GM23338 (cell line): ENCODE measurements around the gene PARP11. TPM values are rescaled to one million over a fixed set of nuclear protein-coding genes. Genes with fewer than 3 reads are reported as not detected.

Source experiments
- ATAC-seq: fragments of 200-7000 bp; cut with Tn5 transposase; 3 replicates; pipeline ENCODE4 v1.9.1; 2020
- DNase-seq: peaks from one replicate; pipeline ENCODE4 v3.0.0-alpha.2; 2015; ENCODE audit warnings: low spot score
- H2AFZ ChIP-seq: fragments of 200-600 bp; sonication (generic); 2 replicates; pipeline ENCODE4 v1.8.0; 2016; ENCODE audit warnings: antibody characterized with exemption, mild to moderate bottlenecking, moderate library complexity
- H3F3A ChIP-seq: fragments of 200-600 bp; sonication (generic); replicated peaks from 2 replicates; pipeline ENCODE4 v1.8.0; 2017; ENCODE audit warnings: antibody characterized with exemption, mixed run types, low read depth
- H3K27ac ChIP-seq: fragments of 200-600 bp; sonication (generic); 2 replicates; pipeline ENCODE4 v1.6.1; 2016; ENCODE audit warnings: low read depth
- H3K27me3 ChIP-seq: fragments of 200-600 bp; sonication (generic); 2 replicates; pipeline ENCODE4 v1.8.0; 2016; ENCODE audit warnings: mild to moderate bottlenecking, mixed run types, moderate library complexity; ENCODE audit not compliant: insufficient read depth
- H3K36me3 ChIP-seq: fragments of 200-600 bp; sonication (generic); 2 replicates; pipeline ENCODE4 v1.8.0; 2016; ENCODE audit warnings: mild to moderate bottlenecking; ENCODE audit not compliant: insufficient read depth
- H3K4me1 ChIP-seq: fragments of 200-600 bp; sonication (generic); 2 replicates; pipeline ENCODE4 v1.8.0; 2016; ENCODE audit warnings: mild to moderate bottlenecking, moderate library complexity; ENCODE audit not compliant: insufficient read depth
- H3K4me2 ChIP-seq: fragments of 200-600 bp; sonication (generic); 2 replicates; pipeline ENCODE4 v1.7.1; 2017; ENCODE audit warnings: mixed run types
- H3K4me3 ChIP-seq: fragments of 200-600 bp; sonication (generic); 2 replicates; pipeline ENCODE4 v1.6.1; 2016; ENCODE audit warnings: mixed run types
- H3K79me2 ChIP-seq: fragments of 200-600 bp; sonication (generic); replicated peaks from 2 replicates; pipeline ENCODE4 v1.8.0; 2017; ENCODE audit warnings: mild to moderate bottlenecking; ENCODE audit not compliant: insufficient read depth
- H3K9me2 ChIP-seq: fragments of 200-600 bp; sonication (generic); 2 replicates; pipeline ENCODE4 v1.8.0; 2017; ENCODE audit not compliant: insufficient read depth
- H4K20me1 ChIP-seq: fragments of 200-600 bp; sonication (generic); replicated peaks from 2 replicates; pipeline ENCODE4 v1.8.0; 2017; ENCODE audit warnings: mild to moderate bottlenecking; ENCODE audit not compliant: insufficient read depth
- H3K27ac Mint-ChIP-seq: 2 replicates; pipeline ENCODE4 v1.8.0; 2020; ENCODE audit warnings: inconsistent platforms, mild to moderate bottlenecking, moderate library complexity, mixed read lengths
- H3K27me3 Mint-ChIP-seq: 3 replicates; pipeline ENCODE4 v1.8.0; 2022; ENCODE audit warnings: low read depth, mild to moderate bottlenecking, moderate library complexity, mixed read lengths, inconsistent platforms; ENCODE audit not compliant: insufficient read depth, poor library complexity
- H3K36me3 Mint-ChIP-seq: 3 replicates; pipeline ENCODE4 v1.8.0; 2021; ENCODE audit warnings: low read depth, mild to moderate bottlenecking, inconsistent platforms, moderate library complexity, mixed read lengths
- H3K4me1 Mint-ChIP-seq: 3 replicates; pipeline ENCODE4 v1.8.0; 2020; ENCODE audit warnings: mild to moderate bottlenecking, inconsistent platforms, mixed read lengths
- H3K4me3 Mint-ChIP-seq: 3 replicates; pipeline ENCODE4 v1.8.0; 2021; ENCODE audit warnings: moderate library complexity, mild to moderate bottlenecking, inconsistent platforms, mixed read lengths
- H3K9me3 Mint-ChIP-seq: 3 replicates; pipeline ENCODE4 v1.8.0; 2020; ENCODE audit warnings: moderate library complexity, mild to moderate bottlenecking, inconsistent platforms, mixed read lengths
- CREB1 ChIP-seq: fragments of 250-450 bp; sonication (Bioruptor Pico); IDR thresholded peaks from 2 replicates; pipeline ENCODE4 v1.5.0; 2020; ENCODE audit warnings: low read depth, mild to moderate bottlenecking, moderate library complexity
- ETS1 ChIP-seq: IDR thresholded peaks from 2 replicates; pipeline ENCODE4 v1.6.1; 2016; ENCODE audit warnings: antibody characterized with exemption
- JUNB ChIP-seq: IDR thresholded peaks from one replicate; pipeline ENCODE4 v1.6.1; 2016; ENCODE audit warnings: antibody characterized with exemption; ENCODE audit not compliant: unreplicated experiment
- NANOG ChIP-seq: IDR thresholded peaks from 2 replicates; pipeline ENCODE4 v1.6.1; 2016; ENCODE audit warnings: antibody characterized with exemption, borderline replicate concordance
- POLR2AphosphoS5 ChIP-seq: IDR thresholded peaks from 2 replicates; pipeline ENCODE4 v1.6.1; 2016; ENCODE audit warnings: antibody characterized with exemption, low read depth
- STAT1 ChIP-seq: IDR thresholded peaks from one replicate; pipeline ENCODE4 v1.6.1; 2016; ENCODE audit warnings: antibody characterized with exemption; ENCODE audit not compliant: unreplicated experiment
- ZNF114 ChIP-seq: fragments of 250-450 bp; sonication (Bioruptor Pico); IDR thresholded peaks from 2 replicates; pipeline ENCODE4 v1.5.0; 2020; ENCODE audit warnings: mild to moderate bottlenecking, moderate library complexity
- ZNF331 ChIP-seq: fragments of 250-450 bp; sonication (Bioruptor Pico); IDR thresholded peaks from 2 replicates; pipeline ENCODE4 v1.5.0; 2020; ENCODE audit warnings: low read depth, mild to moderate bottlenecking, moderate library complexity
- polyA plus RNA-seq: library from polyadenylated mRNA; unstranded; fragments of >200 nt; fragmentation: Nextera tagmentation; extraction: Ambion mirVana; gene quantifications from 2 replicates; pipeline ENCODE4 v1.2.1, GENCODE V29; 2016
- total RNA-seq: library from RNA; depleted of rRNA; stranded (reverse); fragments of >200 nt; shearing (Covaris generic); gene quantifications from 2 replicates; pipeline ENCODE4 v1.2.3, GENCODE V29; 2014
- TF ChIP-seq, protein P1 (sequence below): IDR thresholded peaks from one replicate; pipeline ENCODE4 v1.6.1; 2018; ENCODE audit warnings: antibody characterized with exemption; ENCODE audit not compliant: unreplicated experiment
- TF ChIP-seq, protein P2 (sequence below), 2 experiments: fragments of 200-600 bp in 1 of 2; sonication (generic) in 1 of 2; conservative IDR thresholded peaks; 2 replicates each; pipeline versions ENCODE4 v1.5.1 to v1.6.1; 2016 to 2017; ENCODE audit warnings: antibody characterized with exemption in 2 of 2, low read depth in 2 of 2, mild to moderate bottlenecking in 2 of 2, moderate library complexity in 1 of 2

PARP11 gene
- total and polyA plus RNA-seq, 2 experiments from 2014 or later = 4.8 to 11.5 TPM

- TF ChIP-seq, protein P1, sequence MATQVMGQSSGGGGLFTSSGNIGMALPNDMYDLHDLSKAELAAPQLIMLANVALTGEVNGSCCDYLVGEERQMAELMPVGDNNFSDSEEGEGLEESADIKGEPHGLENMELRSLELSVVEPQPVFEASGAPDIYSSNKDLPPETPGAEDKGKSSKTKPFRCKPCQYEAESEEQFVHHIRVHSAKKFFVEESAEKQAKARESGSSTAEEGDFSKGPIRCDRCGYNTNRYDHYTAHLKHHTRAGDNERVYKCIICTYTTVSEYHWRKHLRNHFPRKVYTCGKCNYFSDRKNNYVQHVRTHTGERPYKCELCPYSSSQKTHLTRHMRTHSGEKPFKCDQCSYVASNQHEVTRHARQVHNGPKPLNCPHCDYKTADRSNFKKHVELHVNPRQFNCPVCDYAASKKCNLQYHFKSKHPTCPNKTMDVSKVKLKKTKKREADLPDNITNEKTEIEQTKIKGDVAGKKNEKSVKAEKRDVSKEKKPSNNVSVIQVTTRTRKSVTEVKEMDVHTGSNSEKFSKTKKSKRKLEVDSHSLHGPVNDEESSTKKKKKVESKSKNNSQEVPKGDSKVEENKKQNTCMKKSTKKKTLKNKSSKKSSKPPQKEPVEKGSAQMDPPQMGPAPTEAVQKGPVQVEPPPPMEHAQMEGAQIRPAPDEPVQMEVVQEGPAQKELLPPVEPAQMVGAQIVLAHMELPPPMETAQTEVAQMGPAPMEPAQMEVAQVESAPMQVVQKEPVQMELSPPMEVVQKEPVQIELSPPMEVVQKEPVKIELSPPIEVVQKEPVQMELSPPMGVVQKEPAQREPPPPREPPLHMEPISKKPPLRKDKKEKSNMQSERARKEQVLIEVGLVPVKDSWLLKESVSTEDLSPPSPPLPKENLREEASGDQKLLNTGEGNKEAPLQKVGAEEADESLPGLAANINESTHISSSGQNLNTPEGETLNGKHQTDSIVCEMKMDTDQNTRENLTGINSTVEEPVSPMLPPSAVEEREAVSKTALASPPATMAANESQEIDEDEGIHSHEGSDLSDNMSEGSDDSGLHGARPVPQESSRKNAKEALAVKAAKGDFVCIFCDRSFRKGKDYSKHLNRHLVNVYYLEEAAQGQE = no peak
- TF ChIP-seq ZNF114 (CRISPR knock-in tag) (no peak), NANOG (no peak), ETS1 (no peak), POLR2AphosphoS5 (no peak), STAT1 (no peak), CREB1 (CRISPR knock-in tag) (no peak)
Measured at GRCh38 chr12:3892631-3893030, 19.4 kb upstream of the PARP11 start (continued).

GRCh38 chr12:3891201-3891600 is 18.0 kb upstream of the PARP11 start:
- Histone ChIP-seq H3K4me3 (no peak overlapping the region), H3K9me2 (no peaks in the 10 kb centered on the region), H3K36me3 (no peaks in the 10 kb centered on the region), H3K79me2 (no peaks in the 10 kb centered on the region), H2AFZ (no peak overlapping the region), H3K27me3 (no peaks in the 10 kb centered on the region), H3K27ac (no peak overlapping the region), H4K20me1 (no peaks in the 10 kb centered on the region), H3F3A (no peaks in the 10 kb centered on the region), H3K4me1 (no peaks in the 10 kb centered on the region; the same call in 1 of the 2 replicates), H3K4me2 (no peak overlapping the region)
- no peak for ATAC-seq
- DNase-seq = no peak
- H3K27me3 Mint-ChIP-seq = no peaks in the 10 kb centered on the region
- peaks cover 7% of the 10 kb centered on the region; the same call in 1 of the 3 replicates for H3K4me1 Mint-ChIP-seq
- no peaks in the 10 kb centered on the region for H3K9me3 Mint-ChIP-seq
- no peak overlapping the region for H3K27ac Mint-ChIP-seq
- H3K4me3 Mint-ChIP-seq = no peak overlapping the region
- H3K36me3 Mint-ChIP-seq = no peaks in the 10 kb centered on the region
- TF ChIP-seq, protein P2, sequence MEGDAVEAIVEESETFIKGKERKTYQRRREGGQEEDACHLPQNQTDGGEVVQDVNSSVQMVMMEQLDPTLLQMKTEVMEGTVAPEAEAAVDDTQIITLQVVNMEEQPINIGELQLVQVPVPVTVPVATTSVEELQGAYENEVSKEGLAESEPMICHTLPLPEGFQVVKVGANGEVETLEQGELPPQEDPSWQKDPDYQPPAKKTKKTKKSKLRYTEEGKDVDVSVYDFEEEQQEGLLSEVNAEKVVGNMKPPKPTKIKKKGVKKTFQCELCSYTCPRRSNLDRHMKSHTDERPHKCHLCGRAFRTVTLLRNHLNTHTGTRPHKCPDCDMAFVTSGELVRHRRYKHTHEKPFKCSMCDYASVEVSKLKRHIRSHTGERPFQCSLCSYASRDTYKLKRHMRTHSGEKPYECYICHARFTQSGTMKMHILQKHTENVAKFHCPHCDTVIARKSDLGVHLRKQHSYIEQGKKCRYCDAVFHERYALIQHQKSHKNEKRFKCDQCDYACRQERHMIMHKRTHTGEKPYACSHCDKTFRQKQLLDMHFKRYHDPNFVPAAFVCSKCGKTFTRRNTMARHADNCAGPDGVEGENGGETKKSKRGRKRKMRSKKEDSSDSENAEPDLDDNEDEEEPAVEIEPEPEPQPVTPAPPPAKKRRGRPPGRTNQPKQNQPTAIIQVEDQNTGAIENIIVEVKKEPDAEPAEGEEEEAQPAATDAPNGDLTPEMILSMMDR (conservative IDR thresholded peaks at IDR 0.05; ENCODE audit: low read depth in 2 of 2) = no peak
- no peak for TF ChIP-seq ETS1
- TF ChIP-seq CREB1 (CRISPR knock-in tag) = no peak
- no peak for TF ChIP-seq JUNB
- TF ChIP-seq STAT1 = no peak
- no peak for TF ChIP-seq POLR2AphosphoS5
- TF ChIP-seq, protein P1 = no peak
- no peak for TF ChIP-seq NANOG
- TF ChIP-seq ZNF114 (CRISPR knock-in tag) = no peak
- TF ChIP-seq ZNF331 = no peak
